Loucy (cell line): ENCODE data around the gene BCAS3.

Experiments
- H2AFZ ChIP-seq: fragments of 200-600 bp; sonication (generic); 2 replicates; pipeline ENCODE4 v1.6.0; 2016; ENCODE audit warnings: antibody characterized with exemption, mild to moderate bottlenecking, low read length, moderate library complexity
- H3F3A ChIP-seq: fragments of 200-600 bp; 2 replicates; pipeline ENCODE4 v1.6.0; 2016; ENCODE audit warnings: antibody characterized with exemption, low read depth, mild to moderate bottlenecking
- H3K27me3 ChIP-seq: fragments of 200-600 bp; sonication (generic); 2 replicates; pipeline ENCODE4 v1.6.1; 2014; ENCODE audit warnings: low read length, mild to moderate bottlenecking; ENCODE audit not compliant: insufficient read depth, poor library complexity, severe bottlenecking
- H3K36me3 ChIP-seq: fragments of 200-600 bp; sonication (generic); 2 replicates; pipeline ENCODE4 v1.6.1; 2016; ENCODE audit warnings: low read length; ENCODE audit not compliant: insufficient read depth
- H3K4me1 ChIP-seq: fragments of 200-600 bp; sonication (generic); 2 replicates; pipeline ENCODE4 v1.5.1; 2014; ENCODE audit warnings: low read length, mild to moderate bottlenecking; ENCODE audit not compliant: insufficient read depth, poor library complexity, severe bottlenecking
- H3K4me2 ChIP-seq: fragments of 200-600 bp; sonication (generic); 2 replicates; pipeline ENCODE4 v1.6.0; 2014; ENCODE audit warnings: antibody characterized with exemption, low read length, low read depth, mild to moderate bottlenecking; ENCODE audit not compliant: poor library complexity, severe bottlenecking
- H3K4me3 ChIP-seq: fragments of 200-600 bp; sonication (generic); 2 replicates; pipeline ENCODE4 v1.5.1; 2014; ENCODE audit warnings: low read length, mild to moderate bottlenecking, mixed read lengths; ENCODE audit not compliant: poor library complexity, severe bottlenecking
- H3K79me2 ChIP-seq: fragments of 200-600 bp; sonication (generic); 2 replicates; pipeline ENCODE4 v1.6.1; 2014; ENCODE audit warnings: low read length; ENCODE audit not compliant: insufficient read depth
- H3K9ac ChIP-seq: fragments of 200-600 bp; sonication (generic); 2 replicates; pipeline ENCODE4 v1.6.0; 2014; ENCODE audit warnings: mild to moderate bottlenecking, low read depth, low read length, moderate library complexity; ENCODE audit not compliant: poor library complexity, severe bottlenecking
- H3K9me2 ChIP-seq: fragments of 200-600 bp; sonication (generic); replicated peaks from 2 replicates; pipeline ENCODE4 v1.6.1; 2016; ENCODE audit warnings: low read depth, low read length, mixed read lengths
- H3K9me3 ChIP-seq: fragments of 200-600 bp; sonication (generic); 2 replicates; pipeline ENCODE4 v1.6.1; 2014; ENCODE audit warnings: mild to moderate bottlenecking, antibody characterized with exemption, low read length, low read depth; ENCODE audit not compliant: insufficient read depth
- H4K20me1 ChIP-seq: fragments of 200-600 bp; sonication (generic); 2 replicates; pipeline ENCODE4 v1.6.0; 2014; ENCODE audit warnings: antibody characterized with exemption, low read length, mild to moderate bottlenecking; ENCODE audit not compliant: insufficient read depth, poor library complexity, severe bottlenecking
- EZH2phosphoT487 ChIP-seq: fragments of 200-600 bp; IDR thresholded peaks from 2 replicates; pipeline ENCODE4 v1.6.1; 2018; ENCODE audit warnings: antibody characterized with exemption, mild to moderate bottlenecking, moderate library complexity, borderline replicate concordance
- TF ChIP-seq, protein P1 (sequence below): fragments of 200-600 bp; sonication (generic); conservative IDR thresholded peaks from 2 replicates; pipeline ENCODE4 v1.5.1; 2014; ENCODE audit warnings: mild to moderate bottlenecking, antibody characterized with exemption, low read length

The BCAS3 gene

DNA sequence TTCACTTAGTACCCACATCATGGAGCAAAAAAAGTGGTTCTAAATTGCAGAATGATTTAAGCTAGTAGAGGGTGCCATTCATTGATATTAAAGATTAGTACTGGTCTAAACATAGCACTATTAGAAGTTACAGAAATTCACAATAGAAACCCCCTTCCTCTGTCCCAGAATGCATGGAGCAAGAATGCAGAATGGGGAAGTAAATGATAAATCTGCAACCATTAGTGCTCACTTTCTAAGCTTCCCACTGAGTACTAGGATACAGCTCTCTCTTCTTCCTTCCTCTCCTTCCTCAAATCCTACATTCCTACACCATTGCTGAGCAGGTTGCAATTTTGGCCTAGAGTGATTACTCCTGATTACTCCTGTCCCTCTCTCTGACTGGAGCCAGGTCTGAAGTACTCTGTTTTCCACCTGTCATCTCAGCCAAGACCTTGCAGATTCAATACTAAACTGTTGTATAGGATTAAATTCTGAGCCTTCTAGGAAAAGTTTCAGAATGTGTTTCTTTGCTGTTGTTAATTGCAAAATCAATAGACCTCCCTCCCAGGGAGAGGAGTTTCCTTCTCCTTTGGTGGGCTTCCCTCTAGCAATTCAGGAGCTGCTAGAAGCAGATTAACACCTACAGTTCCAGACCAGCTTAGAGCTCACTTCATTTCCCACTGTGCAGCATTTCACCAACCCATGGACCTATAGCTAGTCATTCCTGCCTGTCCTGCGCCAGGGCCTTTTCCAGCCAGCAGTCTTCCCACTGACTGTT lies 556.5 kb downstream of the BCAS3 start:
- H3K9ac ChIP-seq, result no peak overlapping the region
- no peaks in the 10 kb centered on the region for H3K79me2 ChIP-seq
- no peak overlapping the region for H3K4me2 ChIP-seq
- H4K20me1 ChIP-seq, result no peaks in the 10 kb centered on the region
- TF ChIP-seq, protein P1, sequence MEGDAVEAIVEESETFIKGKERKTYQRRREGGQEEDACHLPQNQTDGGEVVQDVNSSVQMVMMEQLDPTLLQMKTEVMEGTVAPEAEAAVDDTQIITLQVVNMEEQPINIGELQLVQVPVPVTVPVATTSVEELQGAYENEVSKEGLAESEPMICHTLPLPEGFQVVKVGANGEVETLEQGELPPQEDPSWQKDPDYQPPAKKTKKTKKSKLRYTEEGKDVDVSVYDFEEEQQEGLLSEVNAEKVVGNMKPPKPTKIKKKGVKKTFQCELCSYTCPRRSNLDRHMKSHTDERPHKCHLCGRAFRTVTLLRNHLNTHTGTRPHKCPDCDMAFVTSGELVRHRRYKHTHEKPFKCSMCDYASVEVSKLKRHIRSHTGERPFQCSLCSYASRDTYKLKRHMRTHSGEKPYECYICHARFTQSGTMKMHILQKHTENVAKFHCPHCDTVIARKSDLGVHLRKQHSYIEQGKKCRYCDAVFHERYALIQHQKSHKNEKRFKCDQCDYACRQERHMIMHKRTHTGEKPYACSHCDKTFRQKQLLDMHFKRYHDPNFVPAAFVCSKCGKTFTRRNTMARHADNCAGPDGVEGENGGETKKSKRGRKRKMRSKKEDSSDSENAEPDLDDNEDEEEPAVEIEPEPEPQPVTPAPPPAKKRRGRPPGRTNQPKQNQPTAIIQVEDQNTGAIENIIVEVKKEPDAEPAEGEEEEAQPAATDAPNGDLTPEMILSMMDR, result no peak
- no peak for TF ChIP-seq EZH2phosphoT487
- H3K9me2 ChIP-seq, result no peaks in the 10 kb centered on the region
- H3K9me3 ChIP-seq, result no peaks in the 10 kb centered on the region
- H3F3A ChIP-seq, result no peaks in the 10 kb centered on the region
- H2AFZ ChIP-seq, result no peak overlapping the region
- H3K36me3 ChIP-seq, result no peaks in the 10 kb centered on the region
- no peak overlapping the region for H3K4me3 ChIP-seq
- no peaks in the 10 kb centered on the region for H3K27me3 ChIP-seq
- peaks cover 21% of the 10 kb centered on the region for H3K4me1 ChIP-seq

DNA sequence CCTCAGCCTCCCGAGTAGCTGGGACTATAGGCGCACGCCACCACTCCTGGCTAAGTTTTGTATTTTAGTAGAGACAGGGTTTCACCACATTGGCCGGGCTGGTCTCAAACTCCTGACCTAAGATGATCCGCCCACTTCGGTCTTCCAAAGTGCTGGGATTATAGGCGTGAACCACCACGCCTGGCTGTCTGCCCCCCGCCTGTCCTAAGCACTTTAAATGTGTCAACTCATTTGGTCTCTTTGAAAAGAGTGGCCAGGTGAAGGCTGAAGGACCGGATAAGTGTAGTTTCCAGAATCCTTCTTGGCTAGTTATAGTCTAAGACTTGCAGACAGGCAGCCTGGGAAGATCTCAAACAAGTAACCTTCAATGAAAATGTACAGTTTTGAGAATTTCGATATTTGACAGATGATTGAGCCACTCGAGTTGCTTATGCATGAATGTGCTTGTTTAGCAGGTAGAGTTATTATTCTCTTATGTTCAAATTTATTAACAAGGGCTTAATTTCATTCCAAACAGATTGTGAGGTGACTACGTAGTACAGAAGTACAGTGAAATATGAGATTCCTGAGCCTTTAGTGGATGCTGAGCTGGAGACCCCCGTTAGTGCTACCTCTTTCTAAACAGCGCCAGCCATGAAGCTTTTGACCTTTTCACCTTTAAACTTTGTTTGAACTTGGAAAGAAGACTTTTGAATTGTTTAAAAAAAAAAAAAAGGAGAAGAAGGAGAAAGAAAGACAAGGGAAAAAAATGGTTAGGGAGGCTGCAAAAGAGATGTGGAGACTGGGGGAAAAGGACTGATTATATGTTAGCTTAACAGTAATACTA lies 557.6 kb downstream of the BCAS3 start:
- H2AFZ ChIP-seq, result no peak overlapping the region
- no peaks in the 10 kb centered on the region for H3K9me3 ChIP-seq
- H3K79me2 ChIP-seq, result no peaks in the 10 kb centered on the region
- no peaks in the 10 kb centered on the region for H3K27me3 ChIP-seq
- TF ChIP-seq EZH2phosphoT487, result no peak
- TF ChIP-seq, protein P1, result no peak
- H4K20me1 ChIP-seq, result no peaks in the 10 kb centered on the region
- no peak overlapping the region for H3K4me2 ChIP-seq
- H3K9me2 ChIP-seq, result no peaks in the 10 kb centered on the region
- H3K36me3 ChIP-seq, result no peaks in the 10 kb centered on the region
- peaks cover 20% of the 10 kb centered on the region for H3K4me1 ChIP-seq
- no peaks in the 10 kb centered on the region for H3F3A ChIP-seq
- H3K4me3 ChIP-seq, result no peak overlapping the region
- H3K9ac ChIP-seq, result no peak overlapping the region

DNA sequence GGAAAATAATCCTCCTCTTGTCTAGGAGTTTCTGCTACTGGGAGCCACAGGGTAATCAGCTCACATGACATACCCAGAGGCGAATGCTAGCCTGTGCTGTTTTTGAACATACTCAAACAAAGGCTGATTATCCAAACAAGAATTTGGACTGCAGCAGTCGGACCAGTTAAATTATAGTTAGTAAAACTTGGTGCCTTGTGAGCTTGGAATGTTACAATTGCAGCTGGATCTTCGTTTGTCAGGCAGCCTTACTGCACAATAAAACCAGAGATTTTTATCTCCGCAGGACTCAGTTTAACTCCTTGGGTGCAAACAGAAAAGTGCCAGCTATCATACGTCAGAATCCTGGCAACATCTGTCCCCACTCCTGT lies 558.2 kb downstream of the BCAS3 start:
- H3K4me2 ChIP-seq, result no peak overlapping the region
- no peak for TF ChIP-seq EZH2phosphoT487
- no peak overlapping the region for H3K4me3 ChIP-seq
- H3K36me3 ChIP-seq, result no peaks in the 10 kb centered on the region
- H3K9ac ChIP-seq, result no peak overlapping the region
- H3F3A ChIP-seq, result no peaks in the 10 kb centered on the region
- H3K9me3 ChIP-seq, result no peaks in the 10 kb centered on the region
- H3K79me2 ChIP-seq, result no peaks in the 10 kb centered on the region
- no peaks in the 10 kb centered on the region for H4K20me1 ChIP-seq
- H3K4me1 ChIP-seq, result peaks cover 15% of the 10 kb centered on the region
- H2AFZ ChIP-seq, result no peak overlapping the region
- no peaks in the 10 kb centered on the region for H3K27me3 ChIP-seq
- no peaks in the 10 kb centered on the region for H3K9me2 ChIP-seq
